BJ (cell line): ENCODE results near the gene OTOP2. TPM values are rescaled to one million over a fixed set of nuclear protein-coding genes. Genes with fewer than 3 reads are reported as not detected.

Experiments
- CTCF ChIA-PET: fragments of 350-600 bp; formaldehyde crosslinking; extraction: SDS; loops from one replicate; lab custom pipeline; 2021; ENCODE audit warnings: antibody characterized with exemption, inconsistent platforms; lab: Yijun Ruan, JAX
- POLR2A ChIA-PET: fragments of 300-600 bp; sonication (Branson Sonifier 250); formaldehyde crosslinking; extraction: SDS; loops from one replicate; lab custom pipeline; 2021; ENCODE audit warnings: antibody characterized with exemption; lab: Charles Lee
- DNase-seq: peaks from one replicate; pipeline ENCODE4 v3.0.0-alpha.2; 2011; ENCODE audit warnings: low read depth
- H3K27me3 ChIP-seq: 2 replicates; pipeline ENCODE4 v1.6.0; 2011; ENCODE audit warnings: low read length; ENCODE audit not compliant: control insufficient read depth, insufficient read depth
- H3K36me3 ChIP-seq: 2 replicates; pipeline ENCODE4 v1.5.1; 2011; ENCODE audit warnings: low read length; ENCODE audit not compliant: control insufficient read depth, insufficient read depth
- H3K4me3 ChIP-seq: 2 replicates; pipeline ENCODE4 v1.5.1; 2011; ENCODE audit warnings: low read depth, mild to moderate bottlenecking, control low read depth, low read length
- CTCF ChIP-seq: IDR thresholded peaks from 2 replicates; pipeline ENCODE4 v1.5.1; 2011; ENCODE audit warnings: low read depth, mild to moderate bottlenecking, control low read depth, inconsistent platforms, low read length, moderate library complexity; ENCODE audit not compliant: insufficient read depth
- polyA plus RNA-seq: library from polyadenylated mRNA; depleted of rRNA; stranded (reverse); fragments of >200 nt; gene quantifications from 2 replicates; pipeline ENCODE4 v1.2.3, GENCODE V29; 2011

OTOP2 gene
- polyA plus RNA-seq, 1 experiment, result not detected

GRCh38 chr17:74954115-74954514 lies 30.0 kb downstream of the OTOP2 start:
- CTCF ChIA-PET, result interaction anchor here (0.6 to 1.5 kb wide), 3 partner anchors 19 to 172 kb away, joined by 3 to 4 read pairs (median 3); no protein-coding TSS in a partner anchor
- POLR2A ChIA-PET, result no interaction called here
- Histone ChIP-seq H3K4me3 (no peak overlapping the region), H3K36me3 (no peaks in the 10 kb centered on the region), H3K27me3 (peaks cover 12% of the 10 kb centered on the region)
- DNase-seq, result no peak
- TF ChIP-seq CTCF, result no peak

- TF ChIP-seq CTCF, result no peak
- CTCF ChIA-PET, result interaction anchor here (0.6 to 3.5 kb wide), 7 partner anchors 11 to 173 kb away, joined by 3 to 48 read pairs (median 3); partner anchors contain the start of genes MRPL58, OTOP2 and USH1G
- POLR2A ChIA-PET, result no interaction called here
- no peaks in the 10 kb centered on the region for H3K36me3 ChIP-seq
- H3K4me3 ChIP-seq, result no peak overlapping the region
- H3K27me3 ChIP-seq, result peaks cover 12% of the 10 kb centered on the region
- DNase-seq, result no peak
Measured at GRCh38 chr17:74954665-74955421, 30.8 kb downstream of the OTOP2 start.

DNA sequence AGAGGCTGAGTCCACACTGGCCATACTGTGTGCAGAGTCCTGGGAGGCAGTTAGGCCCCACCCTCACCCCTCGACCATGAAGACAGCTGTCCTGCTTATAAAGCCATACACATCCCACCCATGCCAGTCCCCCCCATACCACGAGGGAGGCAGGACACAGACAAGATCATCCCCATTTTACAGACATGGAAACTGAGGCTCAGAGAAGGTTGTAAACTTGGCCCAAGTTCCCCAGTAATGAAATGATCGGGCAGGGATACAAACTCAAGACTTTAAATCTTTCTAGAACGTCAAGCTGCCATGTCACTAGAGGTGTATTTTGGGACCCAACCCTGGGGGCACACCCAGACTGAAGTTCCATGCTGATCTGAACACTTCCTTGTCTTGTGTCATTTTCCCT lies 32.0 kb downstream of the OTOP2 start:
- TF ChIP-seq CTCF, result no peak
- CTCF ChIA-PET, result interaction anchor here (0.6 to 3.9 kb wide), 8 partner anchors 8 to 164 kb away, joined by 3 to 48 read pairs (median 7); partner anchors contain the start of genes MRPL58, OTOP2, OTOP3 and USH1G
- Histone ChIP-seq H3K4me3 (no peak overlapping the region), H3K27me3 (peaks cover 9% of the 10 kb centered on the region), H3K36me3 (no peaks in the 10 kb centered on the region)
- POLR2A ChIA-PET, result no interaction called here
- DNase-seq, result no peak

DNA sequence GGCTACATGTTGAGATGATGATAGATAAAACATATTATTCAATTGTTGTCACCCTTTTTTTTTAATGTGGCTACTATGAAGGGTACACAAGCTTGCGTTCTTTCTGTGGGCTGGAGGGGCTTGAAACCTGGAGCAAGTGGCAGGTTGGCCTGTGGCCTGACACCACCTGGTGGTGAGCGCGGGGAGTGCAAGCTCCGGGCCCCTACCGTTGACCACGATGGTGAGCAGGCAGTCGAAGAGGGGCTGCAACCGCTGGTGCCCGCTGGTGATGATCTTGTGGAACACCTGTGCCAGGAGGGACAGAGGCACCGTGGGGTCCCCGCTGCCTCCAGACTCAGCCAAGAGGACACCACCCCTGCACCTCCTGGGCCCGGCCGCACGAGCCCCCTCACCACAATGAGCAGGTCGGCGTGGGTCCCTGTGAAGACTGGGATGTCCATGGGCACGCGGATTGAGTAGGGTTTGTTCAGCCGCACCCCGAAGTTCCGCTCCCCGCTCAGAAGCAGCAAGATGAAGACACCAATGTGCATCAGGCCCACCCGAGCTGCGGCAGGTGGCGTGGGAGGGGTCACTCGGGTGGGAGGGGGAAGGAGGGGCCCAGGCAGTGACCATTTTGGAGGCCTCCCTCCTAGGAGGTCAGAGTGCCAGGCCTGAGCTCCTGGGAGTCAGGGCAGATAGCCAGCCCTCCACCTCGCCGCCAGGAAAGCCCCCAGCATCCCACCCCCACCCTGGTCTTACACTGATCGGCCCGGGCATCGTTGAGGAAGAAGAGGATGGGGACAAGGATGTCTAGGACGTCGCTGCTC lies 34.1 kb downstream of the OTOP2 start:
- no peak for DNase-seq
- TF ChIP-seq CTCF, result peak; percentile 93
- no peak overlapping the region for H3K4me3 ChIP-seq
- ChIA-PET POLR2A (no interaction called here), CTCF (interaction anchor here (0.5 to 3.9 kb wide), 48 partner anchors 10 to 1683 kb away, joined by 3 to 48 read pairs (median 4); partner anchors contain the start of genes ATP5PD, CDR2L, HID1 and KCTD2)
- no peaks in the 10 kb centered on the region for H3K36me3 ChIP-seq
- H3K27me3 ChIP-seq, result peaks cover 7% of the 10 kb centered on the region
